ENCODE measurements around the gene NBEA.

DNA sequence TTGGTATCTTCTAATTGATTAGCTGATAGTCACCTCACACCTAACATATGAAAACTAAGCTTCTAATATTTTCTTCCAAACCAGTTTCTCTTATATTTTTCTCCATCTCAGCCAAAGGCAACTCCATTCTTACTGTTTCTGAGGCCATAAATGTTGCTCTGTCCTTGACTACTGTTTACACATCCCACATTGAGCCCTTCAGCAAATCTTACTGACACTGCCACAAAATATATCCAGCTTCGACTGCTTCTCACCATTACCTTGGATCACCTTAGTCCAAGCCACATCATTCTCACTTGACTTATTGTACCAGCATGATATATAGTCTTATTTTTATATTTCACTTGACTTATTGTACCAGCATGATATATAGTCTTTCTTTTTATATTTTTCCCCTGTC lies 412.8 kb downstream of the NBEA start:
- TF ChIP-seq, protein P1, sequence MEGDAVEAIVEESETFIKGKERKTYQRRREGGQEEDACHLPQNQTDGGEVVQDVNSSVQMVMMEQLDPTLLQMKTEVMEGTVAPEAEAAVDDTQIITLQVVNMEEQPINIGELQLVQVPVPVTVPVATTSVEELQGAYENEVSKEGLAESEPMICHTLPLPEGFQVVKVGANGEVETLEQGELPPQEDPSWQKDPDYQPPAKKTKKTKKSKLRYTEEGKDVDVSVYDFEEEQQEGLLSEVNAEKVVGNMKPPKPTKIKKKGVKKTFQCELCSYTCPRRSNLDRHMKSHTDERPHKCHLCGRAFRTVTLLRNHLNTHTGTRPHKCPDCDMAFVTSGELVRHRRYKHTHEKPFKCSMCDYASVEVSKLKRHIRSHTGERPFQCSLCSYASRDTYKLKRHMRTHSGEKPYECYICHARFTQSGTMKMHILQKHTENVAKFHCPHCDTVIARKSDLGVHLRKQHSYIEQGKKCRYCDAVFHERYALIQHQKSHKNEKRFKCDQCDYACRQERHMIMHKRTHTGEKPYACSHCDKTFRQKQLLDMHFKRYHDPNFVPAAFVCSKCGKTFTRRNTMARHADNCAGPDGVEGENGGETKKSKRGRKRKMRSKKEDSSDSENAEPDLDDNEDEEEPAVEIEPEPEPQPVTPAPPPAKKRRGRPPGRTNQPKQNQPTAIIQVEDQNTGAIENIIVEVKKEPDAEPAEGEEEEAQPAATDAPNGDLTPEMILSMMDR (conservative IDR thresholded peaks at IDR 0.05) = no peak
- TF ChIP-seq ZFX (IDR thresholded peaks at IDR 0.05) = no peak
